ENCODE results near the gene HAPSTR1.
"Not testable (repeated sequence)": the region's sequence is repeated elsewhere in the genome, so short reads cannot be mapped to it uniquely, and the experiment has no call there.

Gene HAPSTR1

GRCh38 chr16:9070254-9070653 is 21.2 kb upstream of the HAPSTR1 start:
- no peaks in the 10 kb centered on the region; the same call in 1 of the 2 replicates for H3K27me3 ChIP-seq (ENCODE audit: control insufficient read depth, insufficient read depth, low read length)
- H3K27ac ChIP-seq (ENCODE audit: low read length) = no peak overlapping the region
- H3K9me3 ChIP-seq (ENCODE audit: control insufficient read depth, insufficient read depth, low read length) = no peaks in the 10 kb centered on the region
- DNase-seq (ENCODE audit: low read depth, low spot score) = no peak
- H3K36me3 ChIP-seq (ENCODE audit: control insufficient read depth, insufficient read depth, low read length) = no peaks in the 10 kb centered on the region
- no CpG with 5 or more reads among the region's 4 CpGs for WGBS (ENCODE audit: insufficient coverage, insufficient read length)
- H3K4me3 ChIP-seq (ENCODE audit: low read length) = no peak overlapping the region
- no peaks in the 10 kb centered on the region for H3K4me1 ChIP-seq (ENCODE audit: control insufficient read depth, insufficient read depth, low read length)

- no peak for DNase-seq (ENCODE audit: low read depth, low spot score)
- H3K4me1 ChIP-seq (ENCODE audit: control insufficient read depth, insufficient read depth, low read length) = no peaks in the 10 kb centered on the region
- H3K4me3 ChIP-seq (ENCODE audit: low read length) = no peak overlapping the region
- no peaks in the 10 kb centered on the region; the same call in 1 of the 2 replicates for H3K27me3 ChIP-seq (ENCODE audit: control insufficient read depth, insufficient read depth, low read length)
- no CpG with 5 or more reads among the region's 9 CpGs for WGBS (ENCODE audit: insufficient coverage, insufficient read length)
- H3K27ac ChIP-seq (ENCODE audit: low read length) = no peak overlapping the region
- no peaks in the 10 kb centered on the region for H3K36me3 ChIP-seq (ENCODE audit: control insufficient read depth, insufficient read depth, low read length)
- H3K9me3 ChIP-seq (ENCODE audit: control insufficient read depth, insufficient read depth, low read length) = no peaks in the 10 kb centered on the region
These were observed 20.1 kb upstream of the HAPSTR1 start for GRCh38 chr16:9071377-9071776.

GRCh38 chr16:9072806-9073341 is 18.6 kb upstream of the HAPSTR1 start:
- H3K27me3 ChIP-seq (ENCODE audit: control insufficient read depth, insufficient read depth, low read length) = no peaks in the 10 kb centered on the region; the same call in 1 of the 2 replicates
- H3K4me1 ChIP-seq (ENCODE audit: control insufficient read depth, insufficient read depth, low read length) = no peaks in the 10 kb centered on the region
- no peak overlapping the region for H3K27ac ChIP-seq (ENCODE audit: low read length)
- DNase-seq (ENCODE audit: low read depth, low spot score) = no peak
- WGBS (ENCODE audit: insufficient coverage, insufficient read length) = no CpG with 5 or more reads among the region's 6 CpGs
- no peaks in the 10 kb centered on the region for H3K36me3 ChIP-seq (ENCODE audit: control insufficient read depth, insufficient read depth, low read length)
- H3K4me3 ChIP-seq (ENCODE audit: low read length) = no peak overlapping the region
- H3K9me3 ChIP-seq (ENCODE audit: control insufficient read depth, insufficient read depth, low read length) = no peaks in the 10 kb centered on the region

GRCh38 chr16:9075299-9076071 is 16.0 kb upstream of the HAPSTR1 start:
- no peak overlapping the region for H3K4me3 ChIP-seq (ENCODE audit: low read length)
- no peak overlapping the region for H3K27ac ChIP-seq (ENCODE audit: low read length)
- H3K36me3 ChIP-seq (ENCODE audit: control insufficient read depth, insufficient read depth, low read length) = no peaks in the 10 kb centered on the region
- DNase-seq (ENCODE audit: low read depth, low spot score) = no peak
- no peaks in the 10 kb centered on the region for H3K4me1 ChIP-seq (ENCODE audit: control insufficient read depth, insufficient read depth, low read length)
- WGBS (ENCODE audit: insufficient coverage, insufficient read length) = 100% methylated on average over 1 of the region's 5 CpGs
- H3K27me3 ChIP-seq (ENCODE audit: control insufficient read depth, insufficient read depth, low read length) = no peaks in the 10 kb centered on the region
- H3K9me3 ChIP-seq (ENCODE audit: control insufficient read depth, insufficient read depth, low read length) = no peaks in the 10 kb centered on the region

- no peaks in the 10 kb centered on the region for H3K9me3 ChIP-seq (ENCODE audit: control insufficient read depth, insufficient read depth, low read length)
- no peaks in the 10 kb centered on the region for H3K36me3 ChIP-seq (ENCODE audit: control insufficient read depth, insufficient read depth, low read length)
- H3K27me3 ChIP-seq (ENCODE audit: control insufficient read depth, insufficient read depth, low read length) = no peaks in the 10 kb centered on the region
- WGBS (ENCODE audit: insufficient coverage, insufficient read length) = no CpG with 5 or more reads among the region's 11 CpGs
- DNase-seq (ENCODE audit: low read depth, low spot score) = no peak
- H3K4me1 ChIP-seq (ENCODE audit: control insufficient read depth, insufficient read depth, low read length) = no peaks in the 10 kb centered on the region
- no peak overlapping the region for H3K27ac ChIP-seq (ENCODE audit: low read length)
- H3K4me3 ChIP-seq (ENCODE audit: low read length) = no peak overlapping the region
These were observed 14.2 kb upstream of the HAPSTR1 start for GRCh38 chr16:9077091-9077809.

- WGBS (ENCODE audit: insufficient coverage, insufficient read length) = no CpG with 5 or more reads among the region's 8 CpGs
- not testable (repeated sequence) for H3K4me1 ChIP-seq (ENCODE audit: control insufficient read depth, insufficient read depth, low read length)
These were observed 12.7 kb upstream of the HAPSTR1 start for GRCh38 chr16:9078467-9079429.

GRCh38 chr16:9079430-9079812 is 12.0 kb upstream of the HAPSTR1 start:
- H3K27ac ChIP-seq (ENCODE audit: low read length) = no peak overlapping the region
- no peaks in the 10 kb centered on the region for H3K9me3 ChIP-seq (ENCODE audit: control insufficient read depth, insufficient read depth, low read length)
- H3K36me3 ChIP-seq (ENCODE audit: control insufficient read depth, insufficient read depth, low read length) = no peaks in the 10 kb centered on the region
- no peaks in the 10 kb centered on the region for H3K4me1 ChIP-seq (ENCODE audit: control insufficient read depth, insufficient read depth, low read length)
- DNase-seq (ENCODE audit: low read depth, low spot score) = no peak
- H3K27me3 ChIP-seq (ENCODE audit: control insufficient read depth, insufficient read depth, low read length) = no peaks in the 10 kb centered on the region
- whole genome bisulfite sequencing (ENCODE audit: insufficient coverage, insufficient read length) = no CpG with 5 or more reads among the region's 4 CpGs
- no peak overlapping the region for H3K4me3 ChIP-seq (ENCODE audit: low read length)

More at GRCh38 chr16:9078467-9079429, 12.7 kb upstream of the HAPSTR1 start:
- not testable (repeated sequence) for H3K9me3 ChIP-seq (ENCODE audit: control insufficient read depth, insufficient read depth, low read length); H3K27ac ChIP-seq (ENCODE audit: low read length); H3K36me3 ChIP-seq (ENCODE audit: control insufficient read depth, insufficient read depth, low read length); H3K4me3 ChIP-seq (ENCODE audit: low read length); H3K27me3 ChIP-seq (ENCODE audit: control insufficient read depth, insufficient read depth, low read length)
- peak; percentile 50 for DNase-seq (ENCODE audit: low read depth, low spot score)

- Histone ChIP-seq H3K4me1 (ENCODE audit: control insufficient read depth, insufficient read depth, low read length) (no peaks in the 10 kb centered on the region), H3K4me3 (ENCODE audit: low read length) (no peak overlapping the region), H3K9me3 (ENCODE audit: control insufficient read depth, insufficient read depth, low read length) (no peaks in the 10 kb centered on the region), H3K27ac (ENCODE audit: low read length) (no peak overlapping the region), H3K27me3 (ENCODE audit: control insufficient read depth, insufficient read depth, low read length) (no peaks in the 10 kb centered on the region), H3K36me3 (ENCODE audit: control insufficient read depth, insufficient read depth, low read length) (no peaks in the 10 kb centered on the region)
- DNase-seq (ENCODE audit: low read depth, low spot score) = no peak
- no CpG with 5 or more reads among the region's 1 CpG for WGBS (ENCODE audit: insufficient coverage, insufficient read length)
These were observed 10.3 kb upstream of the HAPSTR1 start for GRCh38 chr16:9081158-9081557.

GRCh38 chr16:9081843-9082242 is 9.6 kb upstream of the HAPSTR1 start:
- WGBS (ENCODE audit: insufficient coverage, insufficient read length) = no CpG with 5 or more reads among the region's 6 CpGs

GRCh38 chr16:9082422-9082821 is 9.0 kb upstream of the HAPSTR1 start:
- Histone ChIP-seq H3K36me3 (ENCODE audit: control insufficient read depth, insufficient read depth, low read length) (no peaks in the 10 kb centered on the region), H3K9me3 (ENCODE audit: control insufficient read depth, insufficient read depth, low read length) (no peaks in the 10 kb centered on the region), H3K27me3 (ENCODE audit: control insufficient read depth, insufficient read depth, low read length) (no peaks in the 10 kb centered on the region), H3K27ac (ENCODE audit: low read length) (no peak overlapping the region), H3K4me1 (ENCODE audit: control insufficient read depth, insufficient read depth, low read length) (no peaks in the 10 kb centered on the region), H3K4me3 (ENCODE audit: low read length) (no peak overlapping the region)
- DNase-seq (ENCODE audit: low read depth, low spot score) = no peak
- WGBS (ENCODE audit: insufficient coverage, insufficient read length) = no CpG with 5 or more reads among the region's 7 CpGs

More at GRCh38 chr16:9081843-9082242, 9.6 kb upstream of the HAPSTR1 start:
- H3K36me3 ChIP-seq (ENCODE audit: control insufficient read depth, insufficient read depth, low read length) = no peaks in the 10 kb centered on the region
- H3K4me3 ChIP-seq (ENCODE audit: low read length) = no peak overlapping the region
- no peaks in the 10 kb centered on the region for H3K9me3 ChIP-seq (ENCODE audit: control insufficient read depth, insufficient read depth, low read length)
- no peak overlapping the region for H3K27ac ChIP-seq (ENCODE audit: low read length)
- H3K4me1 ChIP-seq (ENCODE audit: control insufficient read depth, insufficient read depth, low read length) = no peaks in the 10 kb centered on the region
- no peaks in the 10 kb centered on the region for H3K27me3 ChIP-seq (ENCODE audit: control insufficient read depth, insufficient read depth, low read length)
- no peak for DNase-seq (ENCODE audit: low read depth, low spot score)

Data from iPS DF 6.9 (cell line).